K562 (cell line): ENCODE data around the gene EXTL1. TPM values are rescaled to one million over a fixed set of nuclear protein-coding genes. Genes with fewer than 3 reads are reported as not detected.

Source experiments
- CBX3 ChIP-seq, 2 experiments: IDR thresholded peaks; 1 replicate in 1 of 2; 2 replicates in 1 of 2; pipeline ENCODE4 v1.6.1; 2012; ENCODE audit warnings: inconsistent platforms in 2 of 2, low read length in 2 of 2, borderline replicate concordance in 1 of 2, control low read depth in 1 of 2
- CC2D1A ChIP-seq: fragments of 450-650 bp; IDR thresholded peaks from 2 replicates; pipeline ENCODE4 v1.6.1; 2017; ENCODE audit warnings: mild to moderate bottlenecking
- E2F6 ChIP-seq, 2 experiments: IDR thresholded peaks; 2 replicates each; pipeline ENCODE4 v1.6.1; 2011; ENCODE audit warnings: borderline replicate concordance in 1 of 2, control low read depth in 1 of 2, low read depth in 1 of 2, low read length in 1 of 2, mild to moderate bottlenecking in 1 of 2, mixed read lengths in 1 of 2, moderate library complexity in 1 of 2; ENCODE audit not compliant: insufficient read depth in 1 of 2, insufficient read length in 1 of 2, poor library complexity in 1 of 2, severe bottlenecking in 1 of 2; ENCODE audit errors: extremely low read depth in 1 of 2
- GTF3C2 ChIP-seq: IDR thresholded peaks from 3 replicates; pipeline ENCODE4 v1.6.1; 2011; ENCODE audit warnings: borderline replicate concordance, mild to moderate bottlenecking, moderate library complexity; ENCODE audit not compliant: insufficient read length; ENCODE audit errors: extremely low read depth
- HDAC2 ChIP-seq: fragments of 450-650 bp; IDR thresholded peaks from 2 replicates; pipeline ENCODE4 v1.6.1; 2016; ENCODE audit warnings: mild to moderate bottlenecking
- HMG20A ChIP-seq: fragments of 450-650 bp; formaldehyde crosslinking; conservative IDR thresholded peaks from 2 replicates; pipeline ENCODE4 v1.4.0; 2020; ENCODE audit warnings: mild to moderate bottlenecking, mixed read lengths
- POLR2H ChIP-seq: IDR thresholded peaks from 2 replicates; pipeline ENCODE4 v1.6.1; 2016; ENCODE audit warnings: missing genetic modification characterization, low read depth, mild to moderate bottlenecking, control low read depth, missing compliant biosample characterization, moderate library complexity
- RERE ChIP-seq: sonication (generic); formaldehyde crosslinking; IDR thresholded peaks from 2 replicates; pipeline ENCODE4 v1.8.0; 2023; ENCODE audit warnings: missing genetic modification reagents, mild to moderate bottlenecking, borderline replicate concordance
- SREBF2 ChIP-seq: sonication (generic); formaldehyde crosslinking; IDR thresholded peaks from 2 replicates; pipeline ENCODE4 v1.4.0; 2020; ENCODE audit warnings: mild to moderate bottlenecking, missing genetic modification reagents
- ZNF551 ChIP-seq: fragments of 250-450 bp; sonication (Bioruptor Pico); IDR thresholded peaks from 2 replicates; pipeline ENCODE4 v1.5.0; 2021; ENCODE audit warnings: mild to moderate bottlenecking, moderate library complexity
- ZNF592 ChIP-seq: fragments of 450-650 bp; IDR thresholded peaks from 2 replicates; pipeline ENCODE4 v1.6.1; 2017; ENCODE audit warnings: antibody characterized with exemption, mild to moderate bottlenecking
- polyA plus RNA-seq, 8 experiments: library from polyadenylated mRNA; depleted of rRNA in 4 of 8; stranded (reverse) in 5 of 8; unstranded in 3 of 8; fragments of >200 nt; fragmentation: Nextera tagmentation in 2 of 8; fragmentation: Illumina TruSeq in 1 of 8; extraction: Ambion mirVana in 2 of 8; extraction: Trizol in 1 of 8; gene quantifications; 2 replicates each; pipeline versions ENCODE4 v1.2.1 to v1.2.3, GENCODE V29; 2011 to 2014; ENCODE audit warnings: inconsistent platforms in 1 of 8, missing spikeins in 1 of 8
- total RNA-seq, 7 experiments: library from RNA; depleted of rRNA in 6 of 7; stranded (reverse); fragments of >200 nt in 6 of 7; fragmentation: Illumina TruSeq in 2 of 7; extraction: Trizol in 2 of 7; gene quantifications; 2 replicates each; pipeline versions ENCODE4 v1.2.1 to v1.2.3, GENCODE V29; 2011 to 2021; ENCODE audit warnings: low replicate concordance in 1 of 7

The EXTL1 gene
- total and polyA plus RNA-seq, 9 of the 15 experiments (the other 6 are each of a cell fraction or from before 2014, with no cell fraction given): 0.04 to 0.23 (median 0.08) TPM; not detected in 3

- TF ChIP-seq RERE: no peak
- TF ChIP-seq CC2D1A: no peak
- TF ChIP-seq POLR2H (tag): no peak
- TF ChIP-seq HDAC2: no peak
- TF ChIP-seq SREBF2: no peak
- peak in 1 of 2 experiments; percentile 21 for TF ChIP-seq E2F6 (IDR thresholded peaks at IDR 0.05; ENCODE audit: borderline replicate concordance in 1 of 2, extremely low read depth in 1 of 2, insufficient read depth in 1 of 2, insufficient read length in 1 of 2, low read depth in 1 of 2, low read length in 1 of 2, poor library complexity in 1 of 2, severe bottlenecking in 1 of 2)
- no peak for TF ChIP-seq ZNF551 (CRISPR knock-in tag)
- no peak for TF ChIP-seq GTF3C2
- TF ChIP-seq HMG20A (CRISPR knock-in tag): no peak
- peak; percentile 61 for TF ChIP-seq ZNF592
- no peak for TF ChIP-seq CBX3 (IDR thresholded peaks at IDR 0.05; ENCODE audit: borderline replicate concordance in 1 of 2, low read length in 2 of 2)
Measured at GRCh38 chr1:26060832-26061574, 39.4 kb downstream of the EXTL1 start (continued).
